GM12878 (cell line): ENCODE measurements around the gene LARP6. TPM values are rescaled to one million over a fixed set of nuclear protein-coding genes. Genes with fewer than 3 reads are reported as not detected.
"Not testable (repeated sequence)": the region's sequence is repeated elsewhere in the genome, so short reads cannot be mapped to it uniquely, and the experiment has no call there.

Experiments used
- ATAC-seq: fragments of 200-7000 bp; cut with Tn5 transposase; 3 replicates; pipeline ENCODE4 v1.9.1; 2020; ENCODE audit warnings: mild to moderate bottlenecking, moderate library complexity
- BruUV-seq: library from RNA; stranded (reverse); fragments of 400-500 nt; replicated peaks from 2 replicates; lab custom pipeline; 2021; lab: Mats Ljungman, UMichigan
- CTCF ChIA-PET: fragments of 300-600 bp; sonication (Branson Sonifier 250); formaldehyde crosslinking; extraction: SDS; loops from one replicate; lab custom pipeline; 2021; ENCODE audit warnings: inconsistent platforms; lab: Yijun Ruan, JAX
- POLR2A ChIA-PET: fragments of 350-600 bp; formaldehyde crosslinking; extraction: SDS; loops from one replicate; lab custom pipeline; 2021; ENCODE audit warnings: inconsistent platforms; lab: Charles Lee
- RAD21 ChIA-PET: fragments of 300-600 bp; sonication (Branson Sonifier 250); formaldehyde crosslinking; loops from one replicate; lab custom pipeline; 2023; ENCODE audit warnings: antibody characterized with exemption; ENCODE audit not compliant: unreplicated experiment; lab: Charles Lee
- SMC1A ChIA-PET: fragments of 300-600 bp; sonication (Branson Sonifier 250); formaldehyde crosslinking; loops from one replicate; lab custom pipeline; 2023; ENCODE audit not compliant: unreplicated experiment, uncharacterized antibody; lab: Charles Lee
- DNase-seq: peaks from one replicate; pipeline ENCODE4 v3.0.0-alpha.2; 2011; ENCODE audit warnings: low read depth, low spot score
- FAIRE-seq: peaks from 3 replicates; lab custom pipeline; 2011; peaks lifted over from hg19 to GRCh38; lab: Jason Lieb, UNC
- H2AFZ ChIP-seq: 2 replicates; pipeline ENCODE4 v1.6.0; 2011; ENCODE audit warnings: low read depth, low read length, control low read depth; ENCODE audit not compliant: control insufficient read depth
- H3K27ac ChIP-seq: 2 replicates; pipeline ENCODE4 v1.5.1; 2011; ENCODE audit warnings: control low read depth; ENCODE audit not compliant: control insufficient read depth, insufficient read depth
- H3K27me3 ChIP-seq, 2 experiments: replicated peaks in 1 of 2; 2 replicates each; pipeline versions ENCODE4 v1.6.0 to v1.6.1; 2011; ENCODE audit warnings: low read length in 1 of 2; ENCODE audit not compliant: control insufficient read depth in 2 of 2, insufficient read depth in 2 of 2
- H3K36me3 ChIP-seq, 2 experiments: 2 replicates each; pipeline ENCODE4 v1.5.1; 2011; ENCODE audit warnings: low read length in 1 of 2; ENCODE audit not compliant: control insufficient read depth in 2 of 2, insufficient read depth in 2 of 2
- H3K4me1 ChIP-seq: 2 replicates; pipeline ENCODE4 v1.6.1; 2011; ENCODE audit warnings: mild to moderate bottlenecking, low read length, moderate library complexity, mixed read lengths; ENCODE audit not compliant: control insufficient read depth, insufficient read depth
- H3K4me2 ChIP-seq: 2 replicates; pipeline ENCODE4 v1.6.0; 2011; ENCODE audit warnings: control low read depth; ENCODE audit not compliant: control insufficient read depth, insufficient read depth
- H3K4me3 ChIP-seq: fragments of 200-600 bp; sonication (generic); 2 replicates; pipeline ENCODE4 v1.5.1; 2016
- H3K79me2 ChIP-seq: 2 replicates; pipeline ENCODE4 v1.6.0; 2011; ENCODE audit warnings: low read length; ENCODE audit not compliant: control insufficient read depth, insufficient read depth
- H3K9ac ChIP-seq: 2 replicates; pipeline ENCODE4 v1.8.0; 2011; ENCODE audit warnings: low read length, control low read depth, mixed read lengths; ENCODE audit not compliant: control insufficient read depth, insufficient read depth
- H3K9me3 ChIP-seq: replicated peaks from 3 replicates; pipeline ENCODE4 v1.5.1; 2011; ENCODE audit warnings: mild to moderate bottlenecking, low read length; ENCODE audit not compliant: control insufficient read depth, insufficient read depth
- H4K20me1 ChIP-seq: 2 replicates; pipeline ENCODE4 v1.6.0; 2011; ENCODE audit not compliant: control insufficient read depth, insufficient read depth
- MYB ChIP-seq: fragments of 150-350 bp; IDR thresholded peaks from 2 replicates; pipeline ENCODE4 v1.6.1; 2014; ENCODE audit warnings: mild to moderate bottlenecking, low read depth, low read length, borderline replicate concordance
- WGBS: methylation state at CpG from one replicate; pipeline ENCODE4 v1.1.6; 2016; ENCODE audit warnings: low lambda C conversion rate; ENCODE audit not compliant: insufficient replicate concordance, insufficient coverage; ENCODE audit errors: missing lambda C conversion rate; 5-methylcytosine and 5-hydroxymethylcytosine counted together
- in situ Hi-C: fragments of 300-500 bp; cut with MboI; formaldehyde crosslinking; loops from 9 replicates; pipeline ENCODE4 v1.14.3; 2018; ENCODE audit warnings: mixed read lengths
- intact Hi-C: fragments of 100-400 bp; cut with micrococcal nuclease; formaldehyde crosslinking; loops from one replicate; pipeline ENCODE4 v1.14.2; 2022; ENCODE audit not compliant: unreplicated experiment
- polyA plus RNA-seq, 11 experiments: library from polyadenylated mRNA; depleted of rRNA in 4 of 11; unstranded in 6 of 11; stranded (reverse) in 5 of 11; fragments of >200 nt; fragmentation: Nextera tagmentation in 4 of 11; fragmentation: Illumina TruSeq in 1 of 11; extraction: Ambion mirVana in 4 of 11; extraction: Trizol in 1 of 11; gene quantifications; 1 replicate in 1 of 11; 2 replicates in 10 of 11; pipeline versions ENCODE4 v1.2.1 to v1.2.3, GENCODE V29; 2011 to 2016; ENCODE audit warnings: inconsistent platforms in 2 of 11, missing spikeins in 2 of 11, low read depth in 1 of 11
- total RNA-seq, 4 experiments: library from RNA; depleted of rRNA in 3 of 4; stranded (reverse); fragments of >200 nt in 3 of 4; fragmentation: Illumina TruSeq in 1 of 4; extraction: Trizol in 1 of 4; gene quantifications; 2 replicates each; pipeline versions ENCODE4 v1.2.1 to v1.2.3, GENCODE V29; 2013 to 2021
- TF ChIP-seq, protein P1 (sequence below): fragments of 450-650 bp; IDR thresholded peaks from 2 replicates; pipeline ENCODE4 v1.6.1; 2017; ENCODE audit warnings: borderline replicate concordance
- TF ChIP-seq, protein P2 (sequence below): fragments of 450-650 bp; IDR thresholded peaks from 2 replicates; pipeline ENCODE4 v1.6.1; 2018; ENCODE audit warnings: mild to moderate bottlenecking, low read depth, moderate library complexity; ENCODE audit not compliant: partially characterized antibody

LARP6 gene
- total and polyA plus RNA-seq, 10 of the 15 experiments (the other 5 are each of a cell fraction or from before 2014, with no cell fraction given): 0.74 to 14.6 (median 3.9) TPM

DNA sequence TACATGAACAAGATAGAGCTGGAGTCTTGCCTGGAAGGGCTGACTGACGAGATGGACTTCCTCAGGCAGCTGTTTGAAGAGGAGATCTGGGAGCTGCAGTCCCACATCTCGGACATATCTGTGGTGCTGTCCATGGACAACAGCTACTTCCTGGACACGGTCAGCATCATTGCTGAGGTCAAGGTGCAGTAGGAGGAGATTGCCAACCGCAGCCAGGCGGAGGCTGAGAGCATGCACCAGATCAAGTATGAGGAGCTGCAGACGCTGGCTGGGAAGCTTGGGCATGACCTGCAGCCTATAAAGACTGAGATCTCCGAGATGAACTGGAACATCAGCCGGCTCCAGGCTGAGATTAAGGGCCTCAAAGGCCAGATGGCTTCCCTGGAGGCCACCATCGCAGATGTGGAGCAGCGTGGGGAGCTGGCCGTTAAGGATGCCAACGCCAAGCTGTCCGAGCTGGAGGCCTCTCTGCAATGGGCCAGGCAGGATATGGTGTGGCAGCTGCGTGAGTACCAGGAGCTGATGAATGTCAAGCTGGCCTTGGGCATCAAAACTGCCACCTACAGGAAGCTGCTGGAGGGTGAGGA is 5.5 kb upstream of the LARP6 start:
- ChIA-PET RAD21 (no interaction called here), CTCF (interaction anchor here (0.6 kb wide), 1 partner anchor 502 kb away, joined by 3 read pairs; no protein-coding TSS in a partner anchor), SMC1A (interaction anchor here (0.8 kb wide), 1 partner anchor 15 kb away, joined by 5 read pairs; no protein-coding TSS in a partner anchor), POLR2A (no interaction called here)
- Histone ChIP-seq H3K9me3 (no peaks in the 10 kb centered on the region), H4K20me1 (no peaks in the 10 kb centered on the region), H3K79me2 (no peaks in the 10 kb centered on the region), H3K27me3 (peaks cover 0 to under 1% of the 10 kb centered on the region in 2 experiments; a peak in 2 of 4 replicates), H3K27ac (no peak overlapping the region), H2AFZ (no peak overlapping the region), H3K4me3 (no peak overlapping the region), H3K4me2 (no peak overlapping the region), H3K4me1 (peaks cover 2% of the 10 kb centered on the region; the same call in 1 of the 2 replicates), H3K9ac (no peak overlapping the region), H3K36me3 (no peaks in the 10 kb centered on the region)
- intact Hi-C loops: no loop called here
- BruUV-seq: no TSS peak
- WGBS: 40% methylated on average over 14 of the region's 14 CpGs
- FAIRE-seq (no peak), ATAC-seq (no peak), DNase-seq (no peak)
- in situ Hi-C loops: no loop called here
- TF ChIP-seq, protein P1, sequence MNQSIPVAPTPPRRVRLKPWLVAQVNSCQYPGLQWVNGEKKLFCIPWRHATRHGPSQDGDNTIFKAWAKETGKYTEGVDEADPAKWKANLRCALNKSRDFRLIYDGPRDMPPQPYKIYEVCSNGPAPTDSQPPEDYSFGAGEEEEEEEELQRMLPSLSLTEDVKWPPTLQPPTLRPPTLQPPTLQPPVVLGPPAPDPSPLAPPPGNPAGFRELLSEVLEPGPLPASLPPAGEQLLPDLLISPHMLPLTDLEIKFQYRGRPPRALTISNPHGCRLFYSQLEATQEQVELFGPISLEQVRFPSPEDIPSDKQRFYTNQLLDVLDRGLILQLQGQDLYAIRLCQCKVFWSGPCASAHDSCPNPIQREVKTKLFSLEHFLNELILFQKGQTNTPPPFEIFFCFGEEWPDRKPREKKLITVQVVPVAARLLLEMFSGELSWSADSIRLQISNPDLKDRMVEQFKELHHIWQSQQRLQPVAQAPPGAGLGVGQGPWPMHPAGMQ: no peak
- TF ChIP-seq, protein P2, sequence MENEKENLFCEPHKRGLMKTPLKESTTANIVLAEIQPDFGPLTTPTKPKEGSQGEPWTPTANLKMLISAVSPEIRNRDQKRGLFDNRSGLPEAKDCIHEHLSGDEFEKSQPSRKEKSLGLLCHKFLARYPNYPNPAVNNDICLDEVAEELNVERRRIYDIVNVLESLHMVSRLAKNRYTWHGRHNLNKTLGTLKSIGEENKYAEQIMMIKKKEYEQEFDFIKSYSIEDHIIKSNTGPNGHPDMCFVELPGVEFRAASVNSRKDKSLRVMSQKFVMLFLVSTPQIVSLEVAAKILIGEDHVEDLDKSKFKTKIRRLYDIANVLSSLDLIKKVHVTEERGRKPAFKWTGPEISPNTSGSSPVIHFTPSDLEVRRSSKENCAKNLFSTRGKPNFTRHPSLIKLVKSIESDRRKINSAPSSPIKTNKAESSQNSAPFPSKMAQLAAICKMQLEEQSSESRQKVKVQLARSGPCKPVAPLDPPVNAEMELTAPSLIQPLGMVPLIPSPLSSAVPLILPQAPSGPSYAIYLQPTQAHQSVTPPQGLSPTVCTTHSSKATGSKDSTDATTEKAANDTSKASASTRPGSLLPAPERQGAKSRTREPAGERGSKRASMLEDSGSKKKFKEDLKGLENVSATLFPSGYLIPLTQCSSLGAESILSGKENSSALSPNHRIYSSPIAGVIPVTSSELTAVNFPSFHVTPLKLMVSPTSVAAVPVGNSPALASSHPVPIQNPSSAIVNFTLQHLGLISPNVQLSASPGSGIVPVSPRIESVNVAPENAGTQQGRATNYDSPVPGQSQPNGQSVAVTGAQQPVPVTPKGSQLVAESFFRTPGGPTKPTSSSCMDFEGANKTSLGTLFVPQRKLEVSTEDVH: no peak
- TF ChIP-seq MYB: no peak

DNA sequence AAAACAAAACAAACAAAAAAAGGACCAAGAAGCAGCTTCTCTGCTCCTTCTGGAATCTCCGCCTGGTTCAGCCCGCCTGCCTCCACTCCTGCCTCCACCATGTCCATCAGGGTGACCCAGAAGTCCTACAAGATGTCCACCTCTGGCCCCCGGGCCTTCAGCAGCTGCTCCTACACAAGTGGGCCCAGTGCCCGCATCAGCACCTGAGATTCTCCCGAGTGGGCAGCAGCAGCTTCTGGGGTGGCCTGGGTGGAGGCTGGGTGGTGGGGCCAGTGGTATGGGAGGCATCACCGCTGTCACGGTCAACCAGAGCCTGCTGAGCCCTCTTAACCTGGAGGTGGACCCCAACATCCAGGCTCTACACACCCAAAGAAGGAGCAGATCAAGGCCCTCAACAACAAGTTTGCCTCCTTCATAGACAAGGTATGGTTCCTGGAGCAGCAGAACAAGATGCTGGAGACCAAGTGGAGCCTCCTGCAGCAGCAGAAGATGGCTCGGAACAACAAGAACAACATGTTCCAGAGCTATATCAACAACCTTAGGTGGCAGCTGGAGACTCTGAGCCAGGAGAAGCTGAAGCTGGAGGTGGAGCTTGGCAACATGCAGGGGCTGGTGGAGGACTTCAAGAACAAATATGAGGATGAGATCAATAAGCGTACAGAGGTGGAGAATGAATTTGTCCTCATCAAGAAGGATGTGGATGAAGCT is 4.8 kb upstream of the LARP6 start:
- in situ Hi-C loops, H2AFZ ChIP-seq, RAD21 ChIA-PET, H3K27me3 ChIP-seq, SMC1A ChIA-PET, H3K36me3 ChIP-seq, H3K27ac ChIP-seq, H3K9me3 ChIP-seq, intact Hi-C loops, H4K20me1 ChIP-seq, POLR2A ChIA-PET, H3K4me2 ChIP-seq, H3K4me3 ChIP-seq, H3K4me1 ChIP-seq, DNase-seq, H3K9ac ChIP-seq, ATAC-seq, BruUV-seq, FAIRE-seq, H3K79me2 ChIP-seq: not testable (repeated sequence)
- CTCF ChIA-PET: interaction anchor here (0.6 kb wide), 1 partner anchor 503 kb away, joined by 3 read pairs; no protein-coding TSS in a partner anchor
- WGBS: 47% methylated on average over 9 of the region's 9 CpGs
